Measurements from ENCODE around the gene IFNL4. TPM values are rescaled to one million over a fixed set of nuclear protein-coding genes. Genes with fewer than 3 reads are reported as not detected.

IFNL4 gene
- total RNA-seq, 1 experiment from 2014 or later, result not detected

GRCh38 chr19:39212375-39212742 lies 36.3 kb downstream of the IFNL4 start:
- Histone ChIP-seq H3T11ph (ENCODE audit: low read length) (no peak overlapping the region), H2AK5ac (ENCODE audit: insufficient read length, low read length) (no peak overlapping the region), H4K8ac (replicated peaks; ENCODE audit: insufficient read length, low read depth, low read length) (no peak overlapping the region), H2BK120ac (ENCODE audit: low read depth, low read length, poor library complexity, severe bottlenecking) (no peak overlapping the region), H3K27ac (ENCODE audit: insufficient read length, low read depth, low read length) (no peak overlapping the region), H3K4me2 (ENCODE audit: insufficient read depth, insufficient read length, low read length) (no peak overlapping the region), H3K9me3 (ENCODE audit: control insufficient read depth, low read depth, low read length) (no peaks in the 10 kb centered on the region), H2BK5ac (ENCODE audit: insufficient read length, low read length) (no peak overlapping the region), H3K9ac (ENCODE audit: extremely low read depth, insufficient read length, low read length) (no peak overlapping the region), H3K79me2 (ENCODE audit: insufficient read depth, low read length) (no peaks in the 10 kb centered on the region), H2BK12ac (ENCODE audit: insufficient read length, low read depth, low read length) (no peak overlapping the region), H4K20me1 (ENCODE audit: control insufficient read depth, insufficient read depth, insufficient read length) (no peaks in the 10 kb centered on the region), H2BK20ac (ENCODE audit: low read depth, low read length, poor library complexity, severe bottlenecking) (no peak overlapping the region), H3K79me1 (ENCODE audit: insufficient read depth, low read depth, low read length, poor library complexity, severe bottlenecking) (no peaks in the 10 kb centered on the region), H3K4me1 (ENCODE audit: insufficient read depth, low read length) (no peaks in the 10 kb centered on the region), H3K14ac (ENCODE audit: insufficient read depth, low read length) (no peak overlapping the region), H2BK15ac (ENCODE audit: low read depth, low read length) (no peak overlapping the region), H3K23me2 (ENCODE audit: insufficient read length, low read depth, low read length, poor library complexity, severe bottlenecking) (no peaks in the 10 kb centered on the region), H3K4ac (ENCODE audit: low read depth, low read length) (no peak overlapping the region), H3K23ac (ENCODE audit: insufficient read length, low read depth, low read length) (no peak overlapping the region), H3K56ac (ENCODE audit: insufficient read length, low read depth, low read length) (no peak overlapping the region), H4K5ac (ENCODE audit: insufficient read length, low read depth, low read length) (no peak overlapping the region), H4K91ac (ENCODE audit: insufficient read length, low read depth, low read length) (no peak overlapping the region), H2AFZ (ENCODE audit: low read length) (no peak overlapping the region), H3K27me3 (ENCODE audit: insufficient read depth, low read length) (no peaks in the 10 kb centered on the region), H3K18ac (ENCODE audit: insufficient read length, low read depth, low read length) (no peak overlapping the region)
- TF ChIP-seq CTCF (conservative IDR thresholded peaks at IDR 0.05), result peak; percentile 78
- peak; percentile 70 for DNase-seq
- peak overlapping the region in 1 of 3 experiments; percentile 40; a peak in 1 of 7 replicates for H3K27ac Mint-ChIP-seq
- H3K36me3 Mint-ChIP-seq (ENCODE audit: insufficient read depth in 1 of 3, low read depth in 3 of 3), result peaks cover 0 to 2% (median 0%) of the 10 kb centered on the region in 3 experiments; a peak in 2 of 7 replicates
- H3K9me3 Mint-ChIP-seq, result peaks cover 12 to 14% of the 10 kb centered on the region in 2 experiments; a peak in 4 of 5 replicates
- no CpG with 5 or more reads among the region's 8 CpGs for WGBS (ENCODE audit: extremely low coverage, insufficient read length, low lambda C conversion rate)
- peak overlapping the region in 1 of 2 experiments; percentile 5; a peak in 1 of 5 replicates for H3K4me3 Mint-ChIP-seq
- H3K27me3 Mint-ChIP-seq (ENCODE audit: low read depth), result peaks cover 20% of the 10 kb centered on the region
- no peaks in the 10 kb centered on the region for H3K4me1 Mint-ChIP-seq
